ENCODE results near the gene SORT1. TPM values are rescaled to one million over a fixed set of nuclear protein-coding genes. Genes with fewer than 3 reads are reported as not detected.

SORT1 gene
- total RNA-seq, 2 experiments from 2014 or later, result 21.8 to 45.5 TPM

DNA sequence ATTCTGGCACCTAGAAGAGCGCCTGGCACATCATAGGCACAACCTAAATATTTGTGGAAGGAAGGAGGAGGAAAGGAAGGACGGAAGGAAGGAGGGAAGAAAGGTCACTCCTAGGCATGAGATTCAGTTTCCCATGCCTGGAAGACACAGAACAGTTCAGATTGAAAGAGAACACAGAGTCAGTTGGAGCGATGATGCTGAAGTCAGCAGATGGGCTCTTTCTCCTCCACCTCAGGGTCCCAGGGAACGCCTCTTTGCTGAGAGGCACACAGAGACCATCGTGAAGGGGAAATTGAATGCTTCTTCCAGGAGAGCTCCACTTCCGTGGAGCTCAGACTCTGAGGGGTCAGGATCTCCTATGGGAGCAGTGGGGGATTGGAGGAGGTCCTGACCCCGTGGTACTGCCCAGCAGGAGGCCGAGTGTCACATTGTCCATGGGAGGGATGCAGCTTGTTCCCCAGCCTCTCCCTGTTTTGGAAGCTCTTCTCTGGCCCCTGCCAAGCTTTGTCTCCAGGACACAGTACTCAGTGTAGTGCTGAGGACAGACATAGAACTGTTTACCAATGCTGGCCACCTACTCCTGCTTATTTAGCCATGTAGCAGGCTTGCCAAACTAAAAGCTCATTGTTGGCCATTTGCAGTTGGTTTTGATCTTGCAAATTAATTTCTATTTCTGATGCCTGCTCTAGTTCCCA, 93.3 kb downstream of the SORT1 start:
- ChIA-PET POLR2A (interaction anchor here (0.6 kb wide), 1 partner anchor 87 kb away, joined by 3 read pairs; no protein-coding TSS in a partner anchor), CTCF (ENCODE audit: unreplicated experiment) (interaction anchor here (1.0 kb wide), 1 partner anchor 46 kb away, joined by 3 read pairs; no protein-coding TSS in a partner anchor)
- H3K36me3 ChIP-seq (ENCODE audit: insufficient read depth, low read length), result no peaks in the 10 kb centered on the region
- H3K9me3 ChIP-seq (ENCODE audit: low read length), result no peaks in the 10 kb centered on the region
- peaks cover 42% of the 10 kb centered on the region for H3K4me1 ChIP-seq (ENCODE audit: insufficient read depth, low read length, poor library complexity, severe bottlenecking)
- H2AFZ ChIP-seq (ENCODE audit: low read length), result no peak overlapping the region
- H4K20me1 ChIP-seq (ENCODE audit: insufficient read depth, low read length), result no peaks in the 10 kb centered on the region
- TF ChIP-seq, protein P1, sequence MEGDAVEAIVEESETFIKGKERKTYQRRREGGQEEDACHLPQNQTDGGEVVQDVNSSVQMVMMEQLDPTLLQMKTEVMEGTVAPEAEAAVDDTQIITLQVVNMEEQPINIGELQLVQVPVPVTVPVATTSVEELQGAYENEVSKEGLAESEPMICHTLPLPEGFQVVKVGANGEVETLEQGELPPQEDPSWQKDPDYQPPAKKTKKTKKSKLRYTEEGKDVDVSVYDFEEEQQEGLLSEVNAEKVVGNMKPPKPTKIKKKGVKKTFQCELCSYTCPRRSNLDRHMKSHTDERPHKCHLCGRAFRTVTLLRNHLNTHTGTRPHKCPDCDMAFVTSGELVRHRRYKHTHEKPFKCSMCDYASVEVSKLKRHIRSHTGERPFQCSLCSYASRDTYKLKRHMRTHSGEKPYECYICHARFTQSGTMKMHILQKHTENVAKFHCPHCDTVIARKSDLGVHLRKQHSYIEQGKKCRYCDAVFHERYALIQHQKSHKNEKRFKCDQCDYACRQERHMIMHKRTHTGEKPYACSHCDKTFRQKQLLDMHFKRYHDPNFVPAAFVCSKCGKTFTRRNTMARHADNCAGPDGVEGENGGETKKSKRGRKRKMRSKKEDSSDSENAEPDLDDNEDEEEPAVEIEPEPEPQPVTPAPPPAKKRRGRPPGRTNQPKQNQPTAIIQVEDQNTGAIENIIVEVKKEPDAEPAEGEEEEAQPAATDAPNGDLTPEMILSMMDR (conservative IDR thresholded peaks at IDR 0.05; ENCODE audit: low read length), result no peak
- TF ChIP-seq EZH2phosphoT487 (IDR thresholded peaks at IDR 0.05; ENCODE audit: borderline replicate concordance, low read depth, low read length), result no peak
- no peaks in the 10 kb centered on the region for H3K9me2 ChIP-seq (ENCODE audit: insufficient read depth, low read length)
- intact Hi-C loops (cut with micrococcal nuclease; ENCODE audit: unreplicated experiment), result no loop called here
- H3K4me3 ChIP-seq (ENCODE audit: low read depth, low read length, poor library complexity, severe bottlenecking), result no peak overlapping the region
- DNase-seq (ENCODE audit: low spot score), result no peak
- BruUV-seq (replicated peaks), result no TSS peak
- no peak overlapping the region for H3K27ac ChIP-seq (ENCODE audit: low read depth, low read length, poor library complexity, severe bottlenecking)
- no peak overlapping the region for H3K4me2 ChIP-seq (ENCODE audit: low read length)
- no peaks in the 10 kb centered on the region for H3K79me2 ChIP-seq (ENCODE audit: insufficient read depth, low read depth, low read length)

DNA sequence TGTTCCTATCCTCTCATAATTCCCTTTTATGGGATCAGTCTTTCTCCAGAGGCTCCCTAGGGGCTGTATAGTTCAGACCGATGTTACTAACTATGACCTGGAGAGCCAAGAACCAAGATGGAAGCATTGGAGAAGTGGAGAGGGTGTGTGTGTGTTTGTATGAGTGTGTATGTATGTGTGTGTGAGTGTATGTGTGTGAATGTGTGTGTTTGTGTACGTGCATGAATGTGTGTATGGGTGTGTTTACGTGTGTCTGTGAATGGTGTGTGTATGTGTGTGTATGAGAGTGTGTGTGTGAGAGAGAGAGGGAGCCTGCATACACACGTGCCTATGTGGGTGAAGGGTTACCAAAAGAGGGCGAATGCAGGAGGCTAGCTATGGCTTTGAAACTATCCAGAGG, 95.8 kb downstream of the SORT1 start:
- intact Hi-C loops (cut with micrococcal nuclease; ENCODE audit: unreplicated experiment), result no loop called here
- no peak for DNase-seq (ENCODE audit: low spot score)
- Histone ChIP-seq H3K27ac (ENCODE audit: low read depth, low read length, poor library complexity, severe bottlenecking) (no peak overlapping the region), H3K4me1 (ENCODE audit: insufficient read depth, low read length, poor library complexity, severe bottlenecking) (peaks cover 18% of the 10 kb centered on the region), H3K79me2 (ENCODE audit: insufficient read depth, low read depth, low read length) (no peaks in the 10 kb centered on the region), H2AFZ (ENCODE audit: low read length) (no peak overlapping the region), H3K4me3 (ENCODE audit: low read depth, low read length, poor library complexity, severe bottlenecking) (no peak overlapping the region), H4K20me1 (ENCODE audit: insufficient read depth, low read length) (no peaks in the 10 kb centered on the region), H3K9me3 (ENCODE audit: low read length) (no peaks in the 10 kb centered on the region), H3K36me3 (ENCODE audit: insufficient read depth, low read length) (no peaks in the 10 kb centered on the region), H3K9me2 (ENCODE audit: insufficient read depth, low read length) (no peaks in the 10 kb centered on the region), H3K4me2 (ENCODE audit: low read length) (no peak overlapping the region)
- TF ChIP-seq, protein P1 (conservative IDR thresholded peaks at IDR 0.05; ENCODE audit: low read length), result no peak
- no peak for TF ChIP-seq EZH2phosphoT487 (IDR thresholded peaks at IDR 0.05; ENCODE audit: borderline replicate concordance, low read depth, low read length)
- ChIA-PET CTCF (ENCODE audit: unreplicated experiment) (no interaction called here), POLR2A (no interaction called here)
- no TSS peak for BruUV-seq (replicated peaks)

DNA sequence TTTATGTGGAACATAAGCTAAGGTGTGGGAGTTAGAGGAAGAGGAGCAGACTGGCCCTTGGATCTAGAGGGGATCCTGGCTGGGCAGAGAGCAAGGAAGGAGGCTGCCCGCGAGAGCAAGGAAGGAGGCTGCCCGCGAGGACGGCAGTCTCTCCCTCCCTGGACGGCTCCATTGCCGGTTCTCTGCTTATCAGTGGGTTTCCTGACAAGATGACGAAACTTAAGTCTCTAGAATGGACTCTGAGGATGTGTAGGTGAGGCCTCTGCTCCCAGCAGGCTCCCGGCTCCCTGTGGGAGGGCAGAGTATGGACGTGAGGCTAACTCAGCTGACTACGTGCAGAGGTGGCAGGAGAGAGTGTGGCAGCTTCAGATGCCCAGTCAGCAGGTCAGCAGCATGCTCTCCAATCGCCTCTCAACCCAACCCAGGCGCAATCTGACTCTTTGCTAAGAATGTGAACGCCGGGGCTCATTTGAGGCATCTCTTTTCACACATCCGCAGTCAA, 97.0 kb downstream of the SORT1 start:
- Histone ChIP-seq H3K4me2 (ENCODE audit: low read length) (no peak overlapping the region), H3K4me3 (ENCODE audit: low read depth, low read length, poor library complexity, severe bottlenecking) (no peak overlapping the region), H3K4me1 (ENCODE audit: insufficient read depth, low read length, poor library complexity, severe bottlenecking) (peaks cover 6% of the 10 kb centered on the region), H3K9me3 (ENCODE audit: low read length) (no peaks in the 10 kb centered on the region), H4K20me1 (ENCODE audit: insufficient read depth, low read length) (no peaks in the 10 kb centered on the region), H3K9me2 (ENCODE audit: insufficient read depth, low read length) (no peaks in the 10 kb centered on the region), H3K27ac (ENCODE audit: low read depth, low read length, poor library complexity, severe bottlenecking) (no peak overlapping the region), H3K36me3 (ENCODE audit: insufficient read depth, low read length) (no peaks in the 10 kb centered on the region), H3K79me2 (ENCODE audit: insufficient read depth, low read depth, low read length) (no peaks in the 10 kb centered on the region), H2AFZ (ENCODE audit: low read length) (no peak overlapping the region)
- TF ChIP-seq EZH2phosphoT487 (IDR thresholded peaks at IDR 0.05; ENCODE audit: borderline replicate concordance, low read depth, low read length), result no peak
- TF ChIP-seq, protein P1 (conservative IDR thresholded peaks at IDR 0.05; ENCODE audit: low read length), result no peak
- ChIA-PET CTCF (ENCODE audit: unreplicated experiment) (no interaction called here), POLR2A (interaction anchor here (0.7 to 1.0 kb wide), 2 partner anchors 11 to 80 kb away, joined by 3 to 4 read pairs; no protein-coding TSS in a partner anchor)
- no peak for DNase-seq (ENCODE audit: low spot score)
- no TSS peak for BruUV-seq (replicated peaks)
- intact Hi-C loops (cut with micrococcal nuclease; ENCODE audit: unreplicated experiment), result no loop called here
